AG08396 (cell line): ENCODE data around the gene SSH2.
A peak's percentile ranks its signal among the peaks of the same experiment; 100 is the strongest.

Experiments used
- DNase-seq: peaks from one replicate; pipeline ENCODE4 v3.0.0; 2012; ENCODE audit warnings: low spot score, mixed read lengths

The SSH2 gene

GRCh38 chr17:29624586-29624985, 305.4 kb downstream of the SSH2 start:
- no peak for DNase-seq

GRCh38 chr17:29623283-29623647, 306.8 kb downstream of the SSH2 start:
- no peak for DNase-seq

GRCh38 chr17:29622337-29623282, 307.4 kb downstream of the SSH2 start, which contains the start of gene CORO6:
CORO6 (minus strand) TSS chr17:29622912; CDS start chr17:29621421, 1,491 bp downstream.
- peak; percentile 80 for DNase-seq

DNA sequence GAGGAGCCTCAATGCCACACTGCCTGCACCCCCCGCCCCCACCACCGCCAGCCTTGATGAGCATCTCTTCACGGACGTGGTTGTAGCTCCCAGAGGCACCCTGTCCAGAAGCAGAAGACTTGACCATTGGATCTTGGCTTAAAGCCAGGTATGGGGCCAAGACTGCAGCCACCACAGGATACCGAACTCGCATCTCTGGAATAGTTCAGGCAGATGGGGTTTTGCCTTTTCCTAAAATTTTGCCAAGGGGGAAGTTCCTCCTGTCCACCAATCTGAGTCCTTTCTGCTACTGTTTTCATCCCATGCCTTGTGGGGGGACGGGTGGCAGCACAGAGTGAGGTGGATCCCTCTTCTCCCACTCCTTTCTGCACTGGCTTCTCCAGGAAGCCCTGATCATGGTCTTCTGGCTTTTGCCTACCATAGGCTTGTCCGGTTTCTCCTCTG, 308.3 kb downstream of the SSH2 start:
- DNase-seq = no peak

- no peak for DNase-seq
Measured at GRCh38 chr17:29620779-29621500, 309.1 kb downstream of the SSH2 start.

DNA sequence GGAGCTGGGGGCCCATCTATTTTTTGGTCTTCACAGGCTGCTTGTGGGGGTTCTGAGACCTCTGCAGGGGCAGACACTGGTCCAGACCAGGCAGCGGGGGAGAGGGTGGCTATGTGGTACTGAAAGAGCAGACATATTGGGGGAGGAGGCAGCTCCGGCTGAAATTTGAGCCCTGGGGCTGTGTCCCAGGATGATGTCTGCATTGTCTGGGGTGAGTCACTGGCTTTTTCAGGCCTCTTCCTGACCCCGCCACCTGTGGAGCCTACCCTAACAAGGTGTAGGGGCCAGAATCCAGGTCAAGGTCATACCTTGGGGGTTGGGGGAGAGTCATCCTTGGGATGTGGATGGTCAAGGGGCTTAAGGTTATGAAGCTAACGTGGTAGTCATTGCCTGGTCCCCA, 309.8 kb downstream of the SSH2 start:
- no peak for DNase-seq

GRCh38 chr17:29619251-29619650, 310.8 kb downstream of the SSH2 start:
- peak; percentile 79 for DNase-seq

DNA sequence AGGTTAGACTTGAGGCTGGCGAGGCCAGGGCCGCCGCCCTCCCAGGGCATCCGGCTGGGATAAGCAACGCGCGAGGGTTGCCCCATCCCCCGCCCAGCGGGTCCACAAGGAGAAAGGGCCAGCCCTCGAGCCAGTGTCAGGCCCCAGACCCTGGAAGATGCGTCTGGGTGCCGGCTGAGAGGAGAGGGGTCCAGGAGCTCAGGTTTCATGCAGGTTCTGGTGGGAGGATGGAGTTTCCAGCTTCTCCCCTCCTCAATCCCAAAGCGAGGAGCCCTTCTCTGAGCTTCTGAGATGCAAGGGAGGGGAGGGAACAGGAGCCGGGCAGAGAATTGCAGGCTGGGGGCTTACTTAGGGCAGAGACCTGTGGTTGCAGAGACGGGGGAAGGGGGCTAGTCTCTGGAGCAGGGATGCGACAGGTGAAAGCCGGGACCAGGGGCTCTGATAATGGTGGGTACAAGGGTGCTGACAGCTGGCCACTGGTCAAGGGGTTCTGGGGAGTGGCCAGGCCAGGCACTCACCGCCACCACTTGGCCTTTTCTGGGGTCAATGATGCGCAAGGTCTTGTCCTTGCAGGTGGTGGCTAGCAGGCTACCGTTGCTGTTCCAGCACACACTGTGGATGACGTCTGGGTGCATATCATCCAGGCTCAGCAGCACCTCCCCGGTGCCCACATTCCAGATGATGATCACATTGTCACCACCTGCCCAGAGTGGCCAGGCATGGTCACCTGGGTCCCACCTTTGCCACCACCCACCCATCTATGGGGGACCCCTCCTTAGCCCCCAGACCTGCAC, 311.6 kb downstream of the SSH2 start:
- DNase-seq = no peak

DNA sequence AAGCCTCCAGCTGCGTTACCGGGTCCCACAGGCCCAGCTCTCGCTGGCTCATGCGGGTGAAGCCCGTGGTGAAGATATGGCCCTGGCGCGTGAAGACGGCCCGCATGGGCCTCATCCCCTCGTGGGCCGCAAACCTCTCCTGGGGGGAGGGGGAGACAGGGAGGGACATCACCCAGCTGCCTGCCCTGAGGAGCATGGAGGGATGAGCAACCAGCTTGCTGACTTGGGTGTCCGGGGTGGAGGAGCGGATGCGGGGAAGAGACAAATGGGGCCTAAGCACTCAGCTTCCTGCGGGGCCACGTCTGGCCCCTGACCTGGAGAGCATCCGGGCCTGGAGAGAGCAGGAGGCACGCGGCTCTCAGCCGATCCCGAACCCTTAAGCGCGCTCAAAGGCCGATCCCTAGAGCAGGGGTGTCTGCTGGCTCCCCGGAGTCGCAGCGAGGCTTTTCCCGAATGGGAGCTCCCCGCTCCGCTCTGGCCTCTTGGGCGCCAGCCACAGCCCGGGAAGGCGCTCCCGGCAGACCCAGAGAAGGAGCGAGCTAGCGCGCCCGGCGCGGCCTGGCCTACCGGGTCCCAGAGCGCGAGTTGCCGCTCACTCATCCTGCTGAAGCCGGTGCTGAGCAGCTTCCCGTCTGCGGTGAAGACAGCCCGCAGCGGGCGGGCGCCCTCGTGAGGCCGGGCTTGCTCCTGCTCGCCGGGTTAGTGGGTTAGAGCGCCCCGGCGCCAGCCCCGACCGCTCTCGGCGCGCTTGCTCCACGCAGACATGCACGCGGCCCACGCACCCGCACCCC, 312.4 kb downstream of the SSH2 start:
- peak; percentile 61 for DNase-seq

DNA sequence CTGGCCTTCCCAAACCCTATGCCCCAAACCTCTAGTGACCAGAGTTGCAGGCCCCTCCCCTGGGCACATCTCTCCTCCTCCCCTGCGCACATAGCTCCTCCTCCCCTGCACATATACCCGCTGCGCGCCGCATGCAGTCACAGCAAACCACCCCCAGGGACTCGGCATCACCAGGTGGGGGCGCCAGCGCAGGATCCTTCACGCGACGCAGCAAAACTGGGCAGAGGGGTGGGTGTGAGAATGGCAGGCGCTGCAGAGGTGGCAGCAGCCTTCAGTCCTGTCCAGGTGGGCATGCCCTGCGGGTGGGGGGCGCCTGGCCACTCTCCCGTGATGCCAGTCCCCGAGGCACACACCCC, 312.9 kb downstream of the SSH2 start:
- peak; percentile 87 for DNase-seq

DNA sequence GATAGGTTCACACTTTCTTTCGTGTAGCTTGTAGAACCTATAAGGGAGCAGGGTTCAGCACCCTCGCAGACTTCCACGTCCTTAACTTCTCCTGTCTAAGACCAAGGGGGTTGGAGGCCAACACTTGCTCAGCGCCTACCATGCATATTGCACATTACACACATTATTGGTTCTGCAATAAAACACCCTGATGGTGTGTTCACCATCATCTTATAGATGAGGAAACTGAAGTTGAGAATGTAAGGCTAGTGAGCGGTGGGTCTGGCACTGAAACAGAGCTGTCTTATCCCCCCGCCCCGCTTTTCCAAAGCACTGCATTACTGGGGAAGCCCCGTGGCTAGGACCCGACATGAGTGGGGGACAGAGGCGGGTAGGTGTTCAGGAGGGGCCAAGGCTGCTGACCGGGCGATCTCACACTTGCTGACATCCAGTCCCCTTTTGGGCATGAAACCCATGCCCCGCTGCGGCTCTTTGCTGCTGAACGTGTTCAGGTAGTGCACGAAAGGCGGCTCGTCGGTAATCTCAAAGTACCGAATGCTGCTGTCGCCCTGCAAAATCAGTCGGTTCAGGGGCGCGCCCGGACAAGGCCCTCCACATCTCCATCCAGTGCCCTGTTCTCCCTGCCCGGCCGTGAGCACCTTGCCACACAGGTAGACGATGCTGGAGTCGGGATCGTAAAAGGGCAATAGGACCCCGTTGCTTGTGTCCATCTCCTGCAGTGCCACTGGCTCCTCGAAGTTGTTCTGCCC, 313.6 kb downstream of the SSH2 start:
- no peak for DNase-seq

DNA sequence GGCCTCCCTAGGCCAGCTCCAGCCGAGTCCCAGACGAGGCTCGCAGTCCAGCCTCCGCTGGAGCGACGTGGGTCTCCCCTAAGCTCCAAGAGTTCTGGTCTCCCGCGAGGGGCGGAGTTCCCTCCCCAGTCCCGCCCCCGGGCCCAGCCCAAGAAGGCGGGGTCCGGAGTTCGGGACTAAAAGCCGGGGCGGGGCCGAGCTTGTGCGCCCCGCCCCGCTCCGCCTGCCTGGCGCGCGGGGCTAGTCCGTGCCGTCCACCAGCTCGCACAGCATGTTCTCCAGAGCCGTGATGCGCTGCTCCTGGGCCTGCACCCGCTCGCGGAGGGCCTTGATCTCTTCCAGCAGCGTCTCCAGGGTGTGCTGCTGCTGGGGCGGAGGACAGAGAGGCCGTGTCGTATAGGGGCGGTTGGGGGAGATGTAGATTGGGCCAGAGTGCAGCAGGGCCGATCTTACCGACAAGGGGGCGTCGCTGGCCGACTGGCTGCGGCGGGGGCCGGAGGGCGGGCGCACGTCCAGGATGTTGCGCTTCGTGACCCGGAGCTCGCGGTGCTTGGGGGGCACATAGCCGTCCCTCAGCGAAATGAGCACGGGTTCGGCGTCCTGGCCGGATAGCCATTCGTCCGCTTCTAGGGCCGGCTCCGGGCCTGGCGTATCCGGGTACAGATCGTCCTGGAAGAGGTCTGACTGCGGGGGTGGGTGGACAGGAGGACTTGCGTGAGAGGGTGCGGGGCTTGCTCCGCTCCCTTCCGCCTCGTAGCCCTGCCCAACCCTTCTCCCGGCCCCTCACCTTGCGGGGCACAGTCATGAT, 314.3 kb downstream of the SSH2 start:
- peak; percentile 92 for DNase-seq

- DNase-seq = no peak
Measured at GRCh38 chr17:29615048-29615385, 315.0 kb downstream of the SSH2 start.

DNA sequence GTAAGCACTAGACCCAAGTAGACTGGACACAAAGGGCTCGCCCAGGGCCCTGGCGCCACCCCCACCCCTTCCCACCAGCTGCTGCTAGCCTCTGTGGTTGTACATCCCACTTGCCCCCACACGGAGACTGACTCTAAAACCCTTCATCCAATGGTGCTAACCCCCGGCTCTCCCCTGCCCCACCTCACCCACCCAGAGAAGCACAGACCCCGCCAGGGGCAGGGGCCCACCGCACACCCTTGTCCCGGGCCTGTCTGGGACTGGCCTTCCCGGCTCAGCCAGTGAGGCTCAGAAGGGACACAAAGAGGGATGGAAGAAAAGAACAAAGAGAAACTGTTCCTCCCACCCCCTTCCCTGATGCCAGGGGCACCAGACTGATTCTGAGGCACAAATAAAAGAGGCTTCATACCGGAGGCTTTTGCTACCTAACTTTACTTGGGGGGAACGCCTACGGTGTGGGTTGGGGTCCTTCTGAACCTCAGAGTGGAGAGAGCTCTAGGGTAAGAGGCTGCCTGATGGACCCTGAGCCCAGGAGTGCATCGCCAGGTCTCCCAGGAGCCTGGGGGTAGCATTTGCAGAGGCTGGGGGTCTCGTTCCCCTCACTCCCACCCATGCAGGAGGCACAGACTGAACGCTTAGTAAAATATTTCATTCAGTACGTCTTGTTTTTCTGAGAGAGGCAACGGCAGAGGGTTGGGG, 315.5 kb downstream of the SSH2 start:
- DNase-seq = no peak

DNA sequence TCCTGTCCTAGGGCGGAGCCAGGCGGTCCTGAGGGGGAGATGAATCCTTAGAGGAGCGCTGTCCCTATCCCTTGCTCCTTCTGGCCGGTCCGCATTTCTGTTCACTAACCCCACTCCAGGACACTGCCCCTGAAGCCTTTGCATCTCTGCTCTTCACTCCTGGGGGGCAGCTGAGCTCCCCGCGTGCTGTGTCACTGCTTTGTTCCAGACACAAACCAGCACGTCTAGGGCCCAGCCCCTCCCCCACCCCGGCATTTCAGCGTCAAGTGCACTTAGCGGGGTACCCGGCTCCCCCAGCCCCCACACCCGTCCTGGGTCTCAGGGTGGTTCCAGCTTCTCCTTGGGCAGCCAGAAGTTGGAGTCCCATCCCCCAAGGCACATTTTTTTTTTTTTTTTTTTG, 316.2 kb downstream of the SSH2 start:
- no peak for DNase-seq

- peak; percentile 81 for DNase-seq
Measured at GRCh38 chr17:29613352-29613837, 316.6 kb downstream of the SSH2 start.

GRCh38 chr17:29612404-29613280, 317.4 kb downstream of the SSH2 start:
- no peak for DNase-seq

GRCh38 chr17:29612094-29612403, 318.0 kb downstream of the SSH2 start:
- no peak for DNase-seq
